NK-92 treated with Interleukin-12 subunit alpha and Interleukin-12 subunit beta, amount 100 ng/mL, for 24 hours (cell line): ENCODE data around the gene AXIN1.
"Not testable (repeated sequence)": the region's sequence is repeated elsewhere in the genome, so short reads cannot be mapped to it uniquely, and the experiment has no call there.

Source experiments
- DNase-seq: peaks from one replicate; lab custom pipeline; 2025; lab: John Stamatoyannopoulos, UW

AXIN1 gene

DNA sequence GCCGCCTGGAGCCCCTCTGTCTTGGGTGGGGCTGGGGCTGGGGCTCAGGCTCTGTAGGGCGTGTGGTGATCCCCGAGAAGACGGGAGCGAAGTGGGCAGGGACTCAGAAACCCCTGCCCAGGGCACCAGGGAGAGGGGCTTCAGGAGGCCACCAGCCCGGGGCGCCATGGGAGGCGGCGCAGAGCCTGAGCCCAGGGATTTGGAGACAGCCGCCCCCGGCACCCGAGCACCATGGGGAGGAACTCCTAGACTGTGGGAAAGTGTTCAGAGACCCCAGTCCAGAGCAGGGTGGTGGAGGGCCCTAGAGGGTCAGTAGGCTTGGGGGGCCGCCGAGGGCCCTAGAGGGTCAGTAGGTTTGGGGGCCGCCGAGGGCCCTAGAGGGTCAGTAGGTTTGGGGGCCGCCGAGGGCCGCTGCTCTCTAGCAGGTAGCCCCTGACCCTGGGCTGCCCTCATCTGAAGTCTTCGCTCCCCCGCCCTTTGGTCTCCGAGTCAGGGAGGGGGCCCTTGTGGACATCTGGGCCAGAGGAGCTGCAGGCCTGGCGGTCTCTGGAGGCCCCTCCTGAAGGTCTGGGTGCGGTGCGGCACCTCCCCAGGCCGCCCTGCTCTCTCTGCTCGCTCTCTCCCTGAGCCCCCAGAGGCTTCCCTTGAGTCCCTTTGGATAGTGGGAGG is 71.4 kb downstream of the AXIN1 start:
- no peak for DNase-seq

DNA sequence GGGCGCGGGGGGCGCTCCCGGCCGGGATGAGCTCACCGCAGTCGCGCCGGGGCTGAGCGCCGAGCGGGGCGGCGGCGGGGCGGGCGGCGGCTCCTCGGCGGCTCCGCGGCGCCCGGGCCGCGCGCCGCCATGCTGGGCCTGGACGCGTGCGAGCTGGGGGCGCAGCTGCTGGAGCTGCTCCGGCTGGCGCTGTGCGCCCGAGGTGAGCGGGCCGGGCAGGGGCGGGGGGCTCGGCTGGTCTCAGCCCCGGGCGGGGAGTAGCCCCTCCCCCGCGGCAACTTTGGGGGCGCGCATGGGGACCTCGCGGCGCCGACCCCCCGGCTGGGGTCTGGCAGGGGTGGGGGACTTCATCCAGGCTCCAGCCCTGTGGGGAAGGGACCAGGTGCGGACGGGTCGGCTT is 72.0 kb downstream of the AXIN1 start, which contains the start of gene ARHGDIG:
TSS of gene ARHGDIG (plus strand) at position 40 of the 400 bp plus-strand sequence. CDS start at position 130, 90 bp downstream.
- DNase-seq, result no peak

DNA sequence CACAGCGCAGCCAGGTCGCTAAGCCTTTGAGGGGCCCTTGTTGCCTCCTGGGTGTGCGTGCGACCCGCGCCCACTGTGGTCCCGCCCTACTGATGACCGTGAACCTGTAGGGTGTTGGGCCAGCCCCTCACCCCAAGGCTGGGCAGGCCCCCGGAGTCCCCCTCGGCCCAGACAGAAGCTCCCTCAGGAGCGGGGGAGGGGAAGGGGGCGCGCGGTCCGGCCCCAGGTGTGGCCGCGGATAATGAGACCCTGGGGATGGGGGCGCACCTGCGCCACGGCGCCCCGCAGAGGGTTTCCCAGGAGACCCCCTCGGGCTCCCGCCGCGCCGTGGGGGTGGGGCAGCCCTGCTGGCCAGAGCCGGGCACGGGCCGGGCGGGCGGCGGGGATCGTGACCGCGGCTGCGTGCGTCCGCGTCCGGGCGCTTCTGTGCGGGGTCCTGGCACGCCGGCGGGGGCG is 72.5 kb downstream of the AXIN1 start:
- no peak for DNase-seq

DNA sequence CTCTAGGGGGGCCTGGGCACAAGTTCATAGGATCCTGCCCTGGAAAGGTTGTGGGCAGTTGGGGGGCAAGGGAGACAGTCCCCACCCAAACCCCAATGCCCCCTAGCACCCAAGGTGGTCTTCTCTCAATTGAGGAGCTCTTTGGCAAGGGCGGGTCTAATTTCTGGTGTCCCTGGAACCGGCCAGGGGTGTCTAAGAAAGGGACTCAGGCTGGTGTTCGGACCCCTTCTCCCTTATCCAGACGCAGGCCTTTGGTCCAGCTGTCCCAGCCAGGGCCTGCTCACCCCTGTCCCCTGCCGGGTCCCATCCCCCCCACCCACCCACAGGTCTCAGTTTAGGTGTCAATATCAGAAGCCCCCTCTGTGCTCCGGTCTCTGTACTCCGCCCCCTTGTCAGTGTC is 73.0 kb downstream of the AXIN1 start:
- no peak for DNase-seq

DNA sequence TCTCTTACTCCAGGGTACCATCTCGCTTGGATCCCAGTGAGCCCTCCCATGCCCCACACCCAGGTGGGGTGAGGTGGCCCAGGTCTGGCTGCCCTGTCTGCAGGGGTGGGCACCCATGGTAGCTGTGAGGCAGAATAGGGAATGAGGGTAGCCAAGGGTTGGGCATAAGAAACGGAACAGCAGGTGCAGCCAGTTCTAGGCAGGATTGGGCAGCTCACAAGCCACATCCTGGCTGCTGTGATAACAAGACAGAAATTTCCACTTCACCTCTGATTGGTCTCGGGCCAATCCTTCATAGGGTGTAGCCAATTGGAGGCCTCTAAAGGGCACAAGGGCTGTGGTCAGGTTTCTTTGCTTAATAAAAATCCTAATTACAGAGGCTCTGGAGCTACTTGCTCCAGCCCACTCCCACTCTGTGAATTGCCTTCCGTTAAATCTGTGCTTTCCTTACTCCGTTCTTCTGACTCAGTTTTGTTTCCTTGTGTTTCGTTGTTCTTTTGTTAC is 73.6 kb downstream of the AXIN1 start:
- no peak for DNase-seq

DNA sequence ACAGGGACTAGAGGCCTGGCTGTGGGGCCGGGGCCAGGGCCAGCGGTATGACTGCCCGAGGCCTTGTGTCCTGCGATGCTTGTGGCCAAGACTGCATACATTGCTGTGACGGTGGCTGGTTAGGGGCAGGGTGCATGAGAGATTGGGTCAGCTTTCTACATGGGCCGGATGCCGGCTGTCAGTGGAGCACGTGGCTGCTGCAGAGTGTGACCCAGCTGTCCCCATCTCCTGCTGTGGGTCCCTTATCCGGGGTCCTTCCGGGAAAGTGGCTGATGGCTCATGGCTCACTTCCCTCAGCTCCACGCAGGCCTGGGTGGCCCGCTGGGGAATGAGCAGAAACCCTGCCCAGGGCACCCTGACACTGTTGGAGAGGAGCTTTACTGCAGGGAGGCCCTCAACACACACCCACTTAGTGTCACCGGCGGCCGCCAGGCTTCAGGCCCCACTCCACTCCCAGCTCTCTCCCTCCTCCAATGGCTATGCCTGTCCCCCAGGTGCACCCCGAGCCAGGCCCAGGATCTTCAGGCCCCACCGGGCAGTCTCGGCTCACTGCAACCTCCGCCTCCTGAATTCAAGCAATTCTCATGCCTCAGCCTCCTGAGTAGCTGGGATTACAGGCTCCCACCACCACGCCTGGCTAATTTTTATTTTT is 76.0 kb downstream of the AXIN1 start:
- no peak for DNase-seq

DNA sequence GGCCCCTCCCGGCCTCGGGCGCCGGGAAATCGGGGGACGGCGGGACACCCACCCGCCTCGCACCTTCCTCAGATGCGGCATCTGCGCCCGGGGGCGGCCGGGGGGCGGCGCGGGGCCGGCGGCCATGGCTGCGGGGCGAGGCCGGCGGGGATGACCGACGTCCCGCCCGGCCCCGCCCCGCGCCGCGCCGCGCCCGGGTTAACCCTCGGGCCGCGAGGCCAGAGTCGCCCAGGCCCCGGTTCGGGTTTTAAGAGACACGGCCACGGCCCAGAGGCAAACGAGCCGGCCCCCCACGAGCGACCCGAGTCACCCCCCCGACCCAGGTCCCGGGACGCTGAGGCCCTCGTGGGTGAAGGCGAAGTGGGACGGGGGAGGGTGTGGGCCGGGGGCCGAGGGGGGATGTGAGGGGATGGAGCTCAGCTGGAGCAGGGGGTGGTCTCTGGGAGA is 76.7 kb downstream of the AXIN1 start, which contains the start of gene RGS11:
TSS of gene RGS11 (minus strand) at position 159 of the 447 bp plus-strand sequence. CDS start at position 126, 33 bp downstream.
- DNase-seq, result no peak

DNA sequence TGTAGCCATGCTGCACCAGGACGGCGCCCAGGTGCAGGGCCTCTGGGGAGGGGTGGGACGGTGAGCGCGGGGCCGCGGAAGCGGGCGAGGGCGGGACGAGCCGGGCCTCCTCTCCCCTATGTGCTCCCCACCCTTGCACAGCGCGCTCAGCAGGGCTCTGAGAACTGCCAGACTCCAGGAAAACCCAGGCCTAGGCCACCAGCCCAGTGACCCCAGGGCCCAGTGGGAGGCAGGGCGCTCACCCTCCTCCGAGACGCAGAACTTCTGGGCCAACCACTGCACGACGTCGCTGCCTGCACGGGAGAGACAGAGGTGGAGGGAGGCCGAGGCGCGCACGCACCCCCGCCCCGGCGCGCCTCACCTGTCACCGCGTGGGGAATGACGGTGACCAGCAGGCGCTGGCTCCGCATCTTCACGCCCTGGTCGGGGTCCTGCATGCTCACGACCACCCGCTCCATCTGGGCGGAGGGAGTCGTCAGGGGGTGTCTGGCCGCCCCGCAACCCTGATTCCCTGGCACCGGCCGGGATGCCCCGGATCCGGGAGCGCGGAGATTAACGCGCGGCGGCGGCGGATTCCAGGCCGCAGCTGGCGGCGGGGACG is 77.4 kb downstream of the AXIN1 start:
- no peak for DNase-seq

DNA sequence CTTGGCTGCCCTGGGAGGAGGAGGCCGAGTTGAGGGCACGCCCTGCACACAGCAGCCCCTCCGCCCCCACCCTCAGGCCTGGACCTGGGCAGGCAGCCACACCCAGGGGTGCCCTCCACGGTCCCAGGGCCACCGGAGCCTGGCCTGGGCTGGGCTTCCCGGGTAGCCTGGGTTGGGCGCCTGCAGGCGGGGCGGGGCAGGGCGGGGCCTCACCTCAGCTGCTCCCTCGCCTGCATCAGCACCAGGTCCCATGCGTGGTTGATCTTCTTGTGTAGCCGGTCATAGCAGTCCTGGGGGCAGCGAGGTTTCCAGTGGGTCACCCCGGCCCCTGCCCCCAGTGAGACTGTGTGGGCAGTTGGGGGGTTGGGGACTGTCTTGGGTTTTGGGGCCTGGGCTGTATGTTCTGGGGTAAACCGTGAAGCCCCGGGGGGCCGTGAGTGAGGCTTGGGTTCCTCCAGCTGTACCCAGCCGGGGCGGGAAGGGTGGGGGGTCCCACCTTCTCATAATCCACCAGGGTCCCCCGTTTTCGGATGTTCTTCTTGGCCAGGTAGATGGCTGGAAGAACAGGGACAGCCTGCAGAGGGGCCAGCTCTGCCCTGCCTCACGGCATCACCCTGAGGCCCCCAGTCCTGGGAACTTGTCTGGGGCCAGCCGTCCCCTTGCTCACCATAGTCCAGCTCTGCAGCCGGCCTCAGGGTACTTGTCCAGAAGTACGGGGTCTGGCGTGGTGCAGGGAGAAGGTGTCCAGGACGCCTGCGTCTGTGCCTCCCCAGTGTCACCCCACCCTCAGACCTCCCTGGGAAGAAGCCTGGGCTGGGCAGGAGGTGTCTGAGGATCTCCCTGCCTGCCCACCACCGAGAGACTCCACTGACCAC is 78.7 kb downstream of the AXIN1 start:
- no peak for DNase-seq

DNA sequence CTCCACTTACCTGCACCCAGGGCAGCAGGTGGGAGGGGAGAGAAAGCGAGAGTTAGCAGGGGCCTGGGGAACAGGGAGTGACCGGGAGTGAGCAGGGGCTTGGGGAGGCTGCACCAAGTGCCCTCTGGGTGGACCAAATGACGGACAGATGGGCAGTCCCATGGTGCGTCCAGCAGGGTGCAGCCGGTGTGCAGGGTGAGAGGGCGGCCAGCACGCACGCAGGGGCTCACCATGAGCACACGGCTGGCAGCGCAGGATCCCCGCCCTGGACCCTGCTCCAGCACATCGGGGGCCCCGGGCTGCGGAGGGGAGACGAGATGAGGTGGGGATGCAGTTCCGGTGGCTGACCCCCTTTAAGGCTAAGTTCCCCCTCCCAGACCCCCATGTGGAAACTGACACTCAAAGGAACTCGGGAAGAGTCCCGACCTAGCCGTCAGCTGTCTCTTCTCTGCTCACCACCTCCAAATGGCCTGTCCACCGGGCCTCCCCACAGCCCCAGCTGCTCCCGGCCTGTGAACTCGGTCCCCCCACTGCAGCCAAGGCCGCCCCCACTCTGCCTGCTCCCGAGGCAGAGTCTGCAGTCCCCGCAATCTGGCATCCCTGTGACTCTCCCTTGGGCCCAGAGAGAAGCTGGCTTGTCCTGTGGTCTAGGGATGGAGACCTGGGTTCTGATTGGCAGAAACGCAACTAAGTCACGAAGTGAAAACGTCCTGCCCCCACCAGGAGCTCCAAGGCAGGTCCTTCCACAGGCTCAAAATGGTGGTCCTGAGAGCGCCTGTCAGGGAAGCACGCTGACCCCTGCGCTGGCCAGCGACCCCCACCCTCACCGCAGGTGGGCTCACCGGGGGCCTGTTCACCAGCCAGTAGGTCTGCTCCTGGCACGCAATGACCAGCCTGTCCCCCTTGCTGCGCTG is 79.6 kb downstream of the AXIN1 start:
- DNase-seq, result no peak

DNA sequence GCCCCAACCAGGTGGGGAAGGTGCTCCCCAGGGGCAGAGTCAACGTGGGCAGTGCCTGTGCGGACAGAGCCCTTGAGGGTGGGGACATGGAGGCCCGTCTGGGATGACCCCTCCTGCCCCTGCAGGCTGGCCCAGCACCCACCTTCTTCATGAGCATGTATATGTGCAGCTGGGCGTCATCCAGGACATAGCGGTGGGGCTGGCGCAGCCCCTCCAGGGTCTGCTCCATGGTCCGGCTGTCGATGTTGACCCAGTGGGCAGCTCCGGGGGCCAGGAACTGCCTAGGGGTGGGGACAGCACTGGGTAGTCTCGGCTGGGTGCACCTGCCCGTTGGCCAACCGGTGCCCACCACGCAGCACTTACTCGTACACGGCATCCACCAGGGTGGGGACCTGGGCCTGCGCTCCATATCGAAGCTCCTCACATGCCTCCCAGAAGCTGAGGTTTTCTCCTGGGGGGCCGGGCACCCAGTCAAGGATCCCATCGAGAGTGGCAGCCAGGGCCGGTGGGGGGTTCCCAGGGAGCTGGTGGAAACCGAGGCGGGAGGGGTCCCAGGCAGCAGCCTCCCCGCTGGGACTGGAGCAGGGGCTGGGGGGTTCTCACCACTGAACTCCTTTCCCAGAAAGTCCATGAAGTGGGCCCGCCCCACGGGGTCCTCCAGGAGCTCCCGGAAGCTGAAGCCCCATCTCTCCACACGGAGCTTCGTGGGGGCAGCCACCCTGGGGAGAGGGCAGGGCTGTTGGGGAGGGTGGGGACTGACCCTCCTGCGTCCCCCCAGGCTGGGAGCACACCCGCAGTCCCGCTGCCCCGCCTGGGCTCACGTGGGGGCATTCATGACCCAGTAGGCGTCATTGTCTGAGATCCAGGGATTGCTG is 81.9 kb downstream of the AXIN1 start:
- no peak for DNase-seq

DNA sequence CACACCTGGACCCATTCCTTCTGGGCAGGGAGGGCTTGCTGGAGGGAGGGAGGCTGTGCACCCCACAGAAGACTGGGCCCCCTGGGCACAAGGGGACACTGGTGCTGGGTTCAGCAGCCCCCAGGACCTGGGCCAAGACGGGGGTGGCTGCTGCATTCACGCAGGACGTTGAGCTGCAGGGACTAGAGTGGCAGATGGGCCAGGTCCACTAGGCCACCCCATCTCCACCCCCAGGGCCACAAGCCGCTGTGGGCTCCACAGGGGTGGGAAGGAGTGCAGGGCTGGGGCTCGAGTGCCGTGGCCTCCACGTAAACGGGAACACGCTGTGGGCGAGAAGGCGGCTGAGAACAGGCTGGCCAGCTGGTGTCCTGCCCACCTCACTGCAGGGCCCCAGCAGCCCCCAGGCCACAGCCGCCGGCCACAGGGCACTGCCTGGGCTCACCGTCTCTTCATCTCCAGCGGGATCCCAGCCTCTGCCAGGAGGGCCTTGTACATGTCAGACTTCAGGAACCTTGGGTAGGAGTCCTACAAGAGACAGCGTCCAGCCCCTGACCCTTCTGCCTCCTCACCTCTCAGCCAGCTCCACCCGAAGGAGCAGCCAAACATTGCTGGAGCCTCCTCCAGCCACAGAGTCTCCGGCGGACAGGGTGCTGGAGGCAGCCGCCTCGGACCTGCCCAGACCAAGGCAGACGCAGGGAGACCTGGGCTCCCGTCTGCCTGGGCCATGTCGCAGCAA is 83.3 kb downstream of the AXIN1 start:
- DNase-seq, result no peak

DNA sequence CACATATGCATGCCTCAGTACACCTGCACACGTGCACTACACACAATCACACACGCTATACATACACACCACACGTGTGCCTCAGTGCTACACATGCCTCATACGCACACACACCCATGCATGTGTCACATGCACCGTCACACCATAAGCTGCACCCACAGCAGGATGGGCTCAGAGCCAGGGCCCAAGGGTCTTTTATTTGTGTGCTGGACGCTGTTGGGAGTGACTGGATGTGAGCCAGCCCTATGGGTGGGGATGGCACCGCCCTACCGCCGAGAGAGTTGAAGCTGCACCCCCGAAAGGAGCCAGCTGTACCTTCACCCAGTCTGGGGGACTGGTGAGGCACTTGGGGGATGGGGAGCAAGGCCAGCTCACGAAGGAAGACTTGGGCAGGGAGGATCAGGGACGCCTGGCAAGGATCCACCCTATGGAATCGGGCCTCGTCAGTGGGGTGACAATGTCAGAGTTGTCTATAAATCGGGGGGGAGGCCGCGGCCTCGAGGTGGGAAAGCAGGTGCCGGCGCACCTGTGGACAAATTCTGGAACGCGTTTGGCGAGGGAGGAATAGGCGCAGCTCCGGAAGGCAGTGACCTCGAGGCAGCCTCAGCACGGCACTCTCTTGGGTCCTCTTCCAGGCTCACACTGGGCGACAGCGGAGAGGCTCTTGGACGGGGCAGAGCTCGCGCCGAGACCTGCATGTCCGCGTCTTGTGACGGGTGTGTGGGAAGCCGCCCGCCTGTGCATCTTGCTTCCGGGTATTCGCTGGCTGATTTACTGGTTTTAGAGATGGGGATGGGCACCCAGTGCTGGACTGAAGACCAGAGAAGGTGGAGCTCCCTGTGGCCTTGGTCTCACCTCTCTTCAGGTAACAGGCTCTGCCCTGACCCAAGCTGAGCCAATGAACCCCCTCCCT is 84.1 kb downstream of the AXIN1 start:
- DNase-seq, result no peak

DNA sequence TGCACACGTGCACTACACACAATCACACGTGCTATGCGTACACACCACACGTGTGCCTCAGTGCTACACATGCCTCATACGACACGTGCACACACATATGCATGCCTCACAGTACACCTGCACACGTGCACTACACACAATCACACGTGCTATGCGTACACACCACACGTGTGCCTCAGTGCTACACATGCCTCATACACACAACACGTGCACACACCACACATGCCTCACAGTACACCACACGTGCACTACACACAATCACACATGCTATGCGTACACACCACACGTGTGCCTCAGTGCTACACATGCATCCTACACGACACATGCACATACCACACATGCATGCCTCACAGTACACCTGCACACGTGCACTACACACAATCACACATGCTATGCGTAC is 85.0 kb downstream of the AXIN1 start:
- not testable (repeated sequence) for DNase-seq

DNA sequence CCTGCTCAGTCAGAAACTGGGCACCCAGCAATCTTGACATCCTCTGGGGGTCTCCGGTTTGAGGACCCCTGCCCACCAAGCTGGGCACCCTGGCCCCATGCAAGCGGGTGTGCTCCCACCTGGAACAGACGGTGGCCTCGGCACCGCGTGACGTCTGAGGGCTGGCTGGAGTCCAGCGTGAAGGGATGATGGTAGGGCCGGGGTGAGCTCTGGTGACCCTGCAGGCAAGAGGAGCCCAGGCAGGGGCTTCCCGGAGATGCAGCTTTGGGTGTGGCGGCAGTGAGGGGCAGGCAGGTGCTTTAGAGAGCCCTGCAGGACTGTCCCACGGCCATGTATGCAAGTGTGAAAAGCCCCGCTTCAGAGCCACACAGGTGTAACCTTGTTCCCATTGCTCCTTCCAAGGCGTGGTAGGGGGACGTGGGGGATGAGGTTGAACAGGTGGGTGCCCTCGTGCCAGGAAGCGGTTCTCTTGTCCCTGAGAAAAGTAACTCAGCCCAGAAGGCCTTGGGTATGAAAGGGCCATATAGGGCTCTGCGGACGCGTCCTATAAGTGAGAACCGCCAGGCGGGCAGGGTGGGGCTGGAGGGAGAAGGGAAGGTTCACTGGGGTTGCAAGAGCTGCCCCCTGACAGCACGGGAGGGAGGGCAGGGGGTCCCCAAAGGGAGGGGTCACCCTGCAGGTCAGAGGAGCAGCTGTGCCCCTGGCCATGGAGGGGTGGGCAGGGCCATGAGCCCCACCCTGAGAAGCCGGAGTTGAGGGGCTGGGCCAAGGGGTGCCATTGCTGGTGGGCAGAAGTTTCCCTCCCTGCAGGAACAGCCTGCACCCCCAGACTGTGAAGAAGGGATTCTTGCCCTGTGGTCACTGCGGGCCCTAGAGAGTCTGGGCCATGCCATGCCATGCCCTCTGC is 86.0 kb downstream of the AXIN1 start:
- DNase-seq, result no peak

DNA sequence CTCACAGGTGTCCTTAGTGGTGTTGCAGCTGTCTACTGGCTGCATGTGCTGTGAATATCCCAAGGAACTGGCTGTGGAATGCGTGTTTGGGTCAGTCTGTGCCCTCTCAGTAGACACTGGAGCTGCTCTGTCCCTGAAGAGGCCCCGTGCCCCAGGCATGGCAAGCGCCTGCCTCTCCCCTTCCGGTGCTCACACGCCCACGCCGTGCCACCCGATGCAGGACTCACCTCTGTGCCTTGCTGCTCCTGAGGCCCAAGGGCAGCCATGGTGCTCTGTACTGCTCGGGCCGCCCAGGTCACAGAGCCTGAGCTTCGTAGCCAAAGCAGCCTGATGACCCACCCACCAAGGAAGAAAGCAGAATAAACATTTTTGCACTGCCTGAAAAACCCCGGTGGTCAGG is 86.8 kb downstream of the AXIN1 start:
- DNase-seq, result no peak

DNA sequence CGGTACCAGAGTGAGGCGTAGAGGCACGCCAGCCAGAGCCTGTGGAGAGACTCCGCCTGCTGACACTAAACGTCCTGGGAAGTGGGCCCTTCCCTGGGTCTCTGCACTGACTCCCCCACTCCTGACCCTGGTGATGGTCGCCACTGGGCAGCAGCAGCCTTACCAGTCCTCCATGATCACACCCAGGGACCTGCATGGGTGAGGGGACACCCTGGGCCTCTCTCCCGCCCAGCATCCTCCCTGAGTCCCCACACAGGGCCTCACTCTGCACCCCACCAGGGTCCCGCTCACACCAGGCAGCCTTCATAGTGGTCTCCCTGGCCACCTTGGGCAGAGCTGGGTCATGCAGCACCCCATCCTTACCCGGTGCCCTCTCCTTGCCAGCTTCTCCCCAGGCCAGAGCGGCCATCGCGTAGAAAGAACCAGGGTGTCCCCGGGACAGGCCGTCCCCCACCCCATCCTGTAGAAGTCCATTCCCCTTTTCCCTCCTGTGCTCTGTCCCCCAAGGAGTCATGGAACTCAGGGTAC is 87.5 kb downstream of the AXIN1 start:
- DNase-seq, result no peak
